Prostate gland (tissue), 2 donors: ENCODE measurements around the gene MT1E. TPM values are rescaled to one million over a fixed set of nuclear protein-coding genes. Genes with fewer than 3 reads are reported as not detected.

Experiments used
- DNase-seq: peaks from one replicate; pipeline ENCODE4 v3.0.0-alpha.2; 2019; ENCODE audit warnings: low spot score
- H3K27ac ChIP-seq, 2 donors: fragments of 200-600 bp; sonication (generic); 2 replicates each; pipeline ENCODE4 v1.5.1; 2017 to 2019
- H3K27me3 ChIP-seq: fragments of 200-600 bp; sonication (generic); replicated peaks from 2 replicates; pipeline ENCODE4 v1.5.1; 2019; ENCODE audit not compliant: insufficient read depth
- H3K36me3 ChIP-seq, 2 donors: fragments of 200-600 bp; sonication (generic); 1 replicate in 1 of 2; 2 replicates in 1 of 2; pipeline versions ENCODE4 v1.5.1 to v1.8.1; 2017 to 2019
- H3K4me1 ChIP-seq: fragments of 200-600 bp; sonication (generic); replicated peaks from 2 replicates; pipeline ENCODE4 v1.5.1; 2019
- H3K4me3 ChIP-seq, 2 donors: fragments of 200-600 bp; sonication (generic); 2 replicates each; pipeline ENCODE4 v1.5.1; 2017 to 2019
- H3K9me3 ChIP-seq: fragments of 200-600 bp; sonication (generic); 2 replicates; pipeline ENCODE4 v1.5.1; 2017
- POLR2A ChIP-seq: fragments of 450-650 bp; IDR thresholded peaks from one replicate; pipeline ENCODE4 v1.6.1; 2016; ENCODE audit warnings: antibody characterized with exemption, mild to moderate bottlenecking
- POLR2AphosphoS5 ChIP-seq: sonication (generic); formaldehyde crosslinking; IDR thresholded peaks from one replicate; pipeline ENCODE4 v1.6.1; 2017; ENCODE audit warnings: antibody characterized with exemption
- WGBS: methylation state at CpG from one replicate; pipeline ENCODE4 v1.1.5; 2018; 5-methylcytosine and 5-hydroxymethylcytosine counted together
- intact Hi-C: fragments of 100-400 bp; cut with DNase I; formaldehyde crosslinking; loops from one replicate; pipeline ENCODE4 v1.14.2; 2022
- total RNA-seq, 2 donors: library from RNA; depleted of rRNA; stranded (reverse); fragments of >200 nt; gene quantifications; one replicate each; pipeline ENCODE4 v1.1.0, GENCODE V29; 2016
- TF ChIP-seq, protein P1 (sequence below), 4 experiments: fragments of 200-600 bp in 2 of 4; fragments of 450-650 bp in 2 of 4; sonication (generic) in 2 of 4; IDR thresholded peaks; 1 replicate in 3 of 4; 2 replicates in 1 of 4; pipeline ENCODE4 v1.5.1; 2016 to 2019; ENCODE audit warnings: antibody characterized with exemption in 4 of 4, mild to moderate bottlenecking in 2 of 4, moderate library complexity in 2 of 4

MT1E gene
- total RNA-seq, 2 donors from 2014 or later = 110 to 339 TPM

DNA sequence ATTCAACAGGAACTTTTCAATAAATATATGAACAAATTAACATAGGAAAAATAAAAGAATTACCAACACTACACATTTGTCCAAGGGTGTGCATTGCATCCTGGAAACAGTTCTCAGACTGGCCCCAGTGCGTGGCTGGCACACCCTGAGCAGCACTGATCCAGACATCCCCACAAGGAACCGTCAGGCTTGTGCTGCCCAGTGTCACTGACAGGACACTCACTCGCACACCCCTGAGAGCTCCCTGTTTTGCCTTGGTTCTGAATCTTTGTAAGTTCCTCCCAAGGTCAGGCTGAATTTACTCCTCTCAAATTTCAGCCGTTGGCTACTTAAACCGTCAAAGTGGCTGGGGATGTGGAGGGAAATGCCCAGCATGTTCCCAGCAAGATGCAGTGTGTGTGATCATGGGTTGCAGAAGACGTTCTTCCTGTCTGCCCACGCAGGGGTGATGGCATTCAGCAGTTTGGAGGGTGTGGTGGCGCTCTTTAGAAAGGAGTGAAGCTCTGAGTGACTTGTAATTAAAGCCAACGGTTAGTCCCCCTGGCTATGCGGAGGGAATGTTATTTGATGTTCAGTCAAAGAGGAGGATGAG lies 15.5 kb upstream of the MT1E start:
- Histone ChIP-seq H3K27me3 (no peaks in the 10 kb centered on the region), H3K4me1 (peaks cover 22% of the 10 kb centered on the region), H3K4me3 (peak overlapping the region; percentile 33 to 57), H3K9me3 (no peaks in the 10 kb centered on the region), H3K27ac (peak overlapping the region; percentile 86 to 90), H3K36me3 (no peaks in the 10 kb centered on the region)
- intact Hi-C loops = no loop called here
- 16% methylated on average over 10 of the region's 10 CpGs for WGBS
- TF ChIP-seq, protein P1, sequence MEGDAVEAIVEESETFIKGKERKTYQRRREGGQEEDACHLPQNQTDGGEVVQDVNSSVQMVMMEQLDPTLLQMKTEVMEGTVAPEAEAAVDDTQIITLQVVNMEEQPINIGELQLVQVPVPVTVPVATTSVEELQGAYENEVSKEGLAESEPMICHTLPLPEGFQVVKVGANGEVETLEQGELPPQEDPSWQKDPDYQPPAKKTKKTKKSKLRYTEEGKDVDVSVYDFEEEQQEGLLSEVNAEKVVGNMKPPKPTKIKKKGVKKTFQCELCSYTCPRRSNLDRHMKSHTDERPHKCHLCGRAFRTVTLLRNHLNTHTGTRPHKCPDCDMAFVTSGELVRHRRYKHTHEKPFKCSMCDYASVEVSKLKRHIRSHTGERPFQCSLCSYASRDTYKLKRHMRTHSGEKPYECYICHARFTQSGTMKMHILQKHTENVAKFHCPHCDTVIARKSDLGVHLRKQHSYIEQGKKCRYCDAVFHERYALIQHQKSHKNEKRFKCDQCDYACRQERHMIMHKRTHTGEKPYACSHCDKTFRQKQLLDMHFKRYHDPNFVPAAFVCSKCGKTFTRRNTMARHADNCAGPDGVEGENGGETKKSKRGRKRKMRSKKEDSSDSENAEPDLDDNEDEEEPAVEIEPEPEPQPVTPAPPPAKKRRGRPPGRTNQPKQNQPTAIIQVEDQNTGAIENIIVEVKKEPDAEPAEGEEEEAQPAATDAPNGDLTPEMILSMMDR (IDR thresholded peaks at IDR 0.05) = no peak
- TF ChIP-seq POLR2A (peak; percentile 15), POLR2AphosphoS5 (peak; percentile 37)
- DNase-seq = peak; percentile 49

DNA sequence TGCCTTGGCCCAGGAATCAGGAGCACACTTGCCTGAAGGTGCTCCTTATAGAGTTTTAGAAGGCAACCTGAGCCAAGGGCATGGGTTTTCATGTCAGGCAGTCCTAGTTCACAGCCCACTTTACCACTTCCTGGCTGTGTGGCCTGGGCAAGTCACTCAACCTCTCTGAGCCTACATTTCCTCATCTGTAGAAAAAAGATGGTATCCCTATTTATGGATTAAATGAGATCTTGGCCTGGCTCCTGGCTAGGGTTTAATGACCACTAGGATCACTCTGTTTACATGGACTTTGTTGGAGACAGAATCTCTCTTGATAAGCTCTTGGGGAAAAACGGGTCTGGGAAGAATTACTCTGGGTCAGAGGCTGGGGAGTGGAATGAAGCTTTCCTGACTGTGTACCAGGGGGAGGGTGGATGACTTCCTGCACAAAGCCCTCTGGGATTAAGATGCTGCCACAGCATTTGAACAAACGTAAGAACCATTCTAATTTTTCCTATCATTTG lies 14.9 kb upstream of the MT1E start:
- Histone ChIP-seq H3K27me3 (no peaks in the 10 kb centered on the region), H3K4me1 (peaks cover 22% of the 10 kb centered on the region), H3K36me3 (no peaks in the 10 kb centered on the region), H3K27ac (peak overlapping the region; percentile 86 to 90), H3K9me3 (no peaks in the 10 kb centered on the region), H3K4me3 (no peak overlapping the region)
- intact Hi-C loops = no loop called here
- DNase-seq = no peak
- no peak for TF ChIP-seq POLR2A
- TF ChIP-seq, protein P1 (IDR thresholded peaks at IDR 0.05) = no peak
- TF ChIP-seq POLR2AphosphoS5 = no peak
- WGBS = 45% methylated on average over 2 of the region's 2 CpGs

DNA sequence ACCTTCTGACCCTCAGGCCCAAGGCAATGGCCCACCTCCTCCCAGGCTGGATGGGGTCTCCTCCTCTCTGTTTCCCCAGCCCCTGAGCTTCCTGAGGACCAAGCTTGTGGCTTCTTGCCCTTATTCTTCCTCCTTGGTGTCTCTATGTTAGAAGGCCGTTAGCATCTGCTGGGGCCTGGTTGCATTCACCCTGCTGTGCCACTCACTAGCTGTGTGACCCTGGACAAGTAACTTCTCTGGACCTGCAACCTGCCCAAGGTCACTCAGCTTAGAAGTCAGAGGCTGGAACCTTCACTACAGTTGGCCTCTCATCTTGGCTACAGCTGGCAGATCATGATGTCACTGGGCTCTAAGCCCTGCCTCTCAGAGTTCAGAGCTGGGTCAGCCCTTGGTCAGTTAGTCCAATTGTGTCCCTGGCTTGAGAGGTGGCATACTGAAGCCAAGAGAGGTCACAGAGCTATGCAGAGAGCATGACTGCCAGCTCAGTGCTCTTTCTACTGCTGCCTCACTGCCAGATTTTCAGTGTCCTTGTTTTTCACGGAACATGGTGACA lies 14.2 kb upstream of the MT1E start:
- no peaks in the 10 kb centered on the region for H3K27me3 ChIP-seq
- intact Hi-C loops = no loop called here
- DNase-seq = no peak
- peaks cover 22% of the 10 kb centered on the region for H3K4me1 ChIP-seq
- no peak overlapping the region for H3K4me3 ChIP-seq
- peak overlapping the region; percentile 86 to 90 for H3K27ac ChIP-seq
- H3K9me3 ChIP-seq = no peaks in the 10 kb centered on the region
- no peaks in the 10 kb centered on the region for H3K36me3 ChIP-seq
- WGBS = 78% methylated on average over 2 of the region's 2 CpGs
- TF ChIP-seq, protein P1 (IDR thresholded peaks at IDR 0.05) = no peak
- TF ChIP-seq POLR2A = no peak
- TF ChIP-seq POLR2AphosphoS5 = no peak

DNA sequence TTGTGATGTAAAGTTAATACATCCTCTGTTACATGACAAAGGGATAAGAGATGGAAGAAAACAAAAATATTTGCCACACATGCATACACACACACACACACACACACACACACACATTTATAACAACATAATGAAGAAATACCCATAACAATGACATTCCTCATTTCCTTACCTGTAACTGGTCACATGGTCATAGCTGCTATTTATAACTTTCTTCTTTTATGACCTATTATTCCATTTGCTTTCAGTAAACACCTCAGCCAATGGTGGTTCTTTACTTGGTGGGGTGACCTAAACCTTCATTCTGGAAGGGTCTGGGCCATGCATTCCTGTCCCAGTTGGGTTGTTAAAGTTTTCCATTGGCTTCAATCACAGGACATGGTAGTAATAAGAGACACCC lies 11.9 kb upstream of the MT1E start:
- no peaks in the 10 kb centered on the region for H3K9me3 ChIP-seq
- no peak for DNase-seq
- intact Hi-C loops = no loop called here
- no peak for TF ChIP-seq POLR2AphosphoS5
- TF ChIP-seq, protein P1 (IDR thresholded peaks at IDR 0.05) = no peak
- TF ChIP-seq POLR2A = no peak
- H3K4me3 ChIP-seq = no peak overlapping the region
- H3K27me3 ChIP-seq = no peaks in the 10 kb centered on the region
- peaks cover 5% of the 10 kb centered on the region for H3K4me1 ChIP-seq
- no peak overlapping the region for H3K27ac ChIP-seq
- no peaks in the 10 kb centered on the region for H3K36me3 ChIP-seq

DNA sequence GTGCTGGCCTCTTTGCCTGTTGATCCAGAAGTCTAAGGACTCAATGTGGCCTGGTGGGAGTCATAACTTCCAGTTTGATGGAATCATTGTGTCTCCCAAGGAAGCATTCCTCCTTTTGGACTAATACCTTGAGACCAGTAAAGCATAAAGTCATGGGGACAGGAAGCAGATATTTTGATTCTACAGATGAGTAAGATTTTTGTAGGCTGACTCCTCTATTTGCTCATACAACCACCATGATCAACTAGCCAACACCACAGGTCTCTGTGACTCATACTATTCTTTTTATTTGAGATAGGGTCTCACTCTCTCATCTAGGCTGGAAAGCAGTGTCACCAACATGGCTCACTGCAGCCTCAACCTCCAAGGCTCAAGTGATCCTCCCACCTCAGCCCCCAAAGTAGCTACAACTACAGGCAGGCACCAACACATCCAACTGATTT lies 11.0 kb upstream of the MT1E start:
- Histone ChIP-seq H3K27me3 (no peaks in the 10 kb centered on the region), H3K36me3 (no peaks in the 10 kb centered on the region), H3K4me1 (peaks cover 5% of the 10 kb centered on the region), H3K27ac (no peak overlapping the region), H3K9me3 (no peaks in the 10 kb centered on the region), H3K4me3 (no peak overlapping the region)
- no peak for DNase-seq
- intact Hi-C loops = no loop called here
- TF ChIP-seq POLR2AphosphoS5 = no peak
- TF ChIP-seq POLR2A = no peak
- TF ChIP-seq, protein P1 (IDR thresholded peaks at IDR 0.05) = no peak
